GM23248 (cell line): ENCODE data around the gene SERPINB1.

Experiments used
- EZH2 ChIP-seq: fragments of 200-600 bp; sonication (generic); IDR thresholded peaks from 2 replicates; pipeline ENCODE4 v1.6.1; 2018; ENCODE audit warnings: antibody characterized with exemption, mild to moderate bottlenecking; ENCODE audit not compliant: insufficient read depth, poor library complexity, severe bottlenecking
- EZH2phosphoT487 ChIP-seq: fragments of 200-600 bp; sonication (generic); IDR thresholded peaks from 2 replicates; pipeline ENCODE4 v1.6.1; 2018; ENCODE audit warnings: antibody characterized with exemption, moderate library complexity, mild to moderate bottlenecking, low read depth; ENCODE audit not compliant: insufficient read depth

DNA sequence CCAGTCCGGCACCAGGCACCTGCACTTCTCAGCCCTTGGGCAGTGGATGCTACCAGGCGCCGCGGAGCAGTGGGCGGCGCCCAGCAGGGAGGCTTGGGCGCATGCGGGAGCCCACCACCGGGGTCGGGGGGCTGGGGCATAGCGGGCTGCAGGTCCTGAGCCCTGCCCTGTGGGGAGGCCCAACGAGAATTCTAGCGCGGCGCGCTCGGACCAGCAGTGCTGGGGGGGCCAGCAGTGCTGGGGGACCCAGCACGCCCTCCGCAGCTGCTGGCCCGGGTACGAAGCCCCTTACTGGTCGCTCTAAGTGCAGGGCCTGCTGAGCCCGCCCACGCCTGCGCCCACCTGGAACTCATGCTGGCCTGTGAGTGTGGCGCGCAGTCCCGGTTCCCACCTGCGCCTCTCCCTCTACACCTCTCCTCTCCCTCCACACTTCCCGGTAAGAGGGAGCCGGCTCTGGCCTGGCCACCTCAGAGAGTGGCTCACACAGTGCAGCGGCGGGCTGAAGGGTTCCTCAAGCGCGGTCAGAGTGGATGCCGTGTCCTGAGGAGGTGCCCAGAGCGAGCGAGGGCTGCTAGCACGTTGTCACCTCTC, 28.5 kb upstream of the SERPINB1 start:
- TF ChIP-seq EZH2 (no peak), EZH2phosphoT487 (no peak)
